Upper lobe of right lung (tissue), 1 donor: Measurements from ENCODE around the gene HSD17B2. TPM values are rescaled to one million over a fixed set of nuclear protein-coding genes. Genes with fewer than 3 reads are reported as not detected.
"Not testable (repeated sequence)": the region's sequence is repeated elsewhere in the genome, so short reads cannot be mapped to it uniquely, and the experiment has no call there.

Source experiments
- ATAC-seq: fragments of 200-7000 bp; cut with Tn5 transposase; one replicate; pipeline ENCODE4 v1.9.1; 2020; ENCODE audit warnings: mild to moderate bottlenecking, moderate library complexity
- DNase-seq: peaks from one replicate; pipeline ENCODE4 v3.0.0-alpha.2; 2020
- H3K27ac ChIP-seq: fragments of 200-600 bp; one replicate; pipeline ENCODE4 v1.8.0; 2022
- H3K27me3 ChIP-seq: fragments of 200-600 bp; one replicate; pipeline ENCODE4 v1.8.0; 2022; ENCODE audit warnings: mild to moderate bottlenecking
- H3K36me3 ChIP-seq: fragments of 200-600 bp; one replicate; pipeline ENCODE4 v1.8.0; 2022
- H3K4me1 ChIP-seq: fragments of 200-600 bp; one replicate; pipeline ENCODE4 v1.8.0; 2022
- H3K4me3 ChIP-seq: fragments of 200-600 bp; one replicate; pipeline ENCODE4 v1.8.0; 2022; ENCODE audit warnings: mild to moderate bottlenecking
- H3K9me3 ChIP-seq: fragments of 200-600 bp; one replicate; pipeline ENCODE4 v1.8.0; 2022
- intact Hi-C: fragments of 100-400 bp; cut with DNase I; formaldehyde crosslinking; loops from one replicate; pipeline ENCODE4 v1.11.0; 2022
- total RNA-seq: library from RNA; stranded (reverse); fragmentation: NEBNext Ultra II Directional; extraction: Animal tissue kit (Norgen Biotek cat#: 25700); gene quantifications from one replicate; pipeline ENCODE4 v1.2.1, GENCODE V29; 2021
- TF ChIP-seq, protein P1 (sequence below): fragments of 200-600 bp; IDR thresholded peaks from one replicate; pipeline ENCODE4 v1.8.0; 2022; ENCODE audit warnings: antibody characterized with exemption
- donor health status: DM: no; HTN: yes; CAD: no; lungs with severe emphysema.

HSD17B2 gene
- total RNA-seq, 1 donor from 2014 or later: 3.1 TPM

DNA sequence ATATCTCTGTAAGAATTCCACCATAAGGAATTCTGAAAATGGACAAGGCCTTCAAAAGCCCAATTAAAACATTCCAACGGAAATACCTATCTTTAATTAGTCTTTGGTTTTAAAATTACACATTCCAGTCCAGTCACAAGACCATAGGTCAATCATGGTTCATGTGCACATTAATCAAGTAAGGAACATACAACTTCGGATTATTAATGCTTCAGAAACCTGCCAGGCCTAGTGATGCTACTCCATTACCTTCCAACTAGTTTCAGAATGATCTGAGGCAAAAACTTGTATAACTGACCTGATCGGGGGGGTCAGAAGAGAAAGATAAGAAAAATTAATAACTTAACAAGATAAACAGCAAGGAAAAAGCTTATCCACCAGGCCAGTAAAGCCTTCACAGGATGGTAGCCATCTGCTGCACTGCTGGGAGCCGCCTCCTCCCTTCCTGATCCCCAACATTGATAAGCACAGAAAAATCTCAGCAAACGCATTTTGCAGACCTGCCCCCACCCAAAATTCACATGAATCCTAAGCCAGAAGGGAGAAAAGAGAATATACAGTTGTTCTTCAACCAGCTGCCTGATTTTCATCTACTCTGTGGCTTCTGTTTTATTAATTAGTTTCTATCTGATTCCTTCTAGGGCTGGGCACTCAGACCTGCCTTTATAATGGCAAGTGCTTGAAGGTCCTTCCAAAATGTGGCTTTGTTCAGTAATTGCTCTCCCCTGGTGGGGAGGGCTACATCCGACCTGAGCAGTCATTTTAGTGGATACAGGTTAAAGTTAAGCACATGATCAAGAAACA is 29.8 kb upstream of the HSD17B2 start:
- intact Hi-C loops: no loop called here
- no peak for ATAC-seq
- Histone ChIP-seq H3K27me3 (no peaks in the 10 kb centered on the region), H3K36me3 (no peaks in the 10 kb centered on the region), H3K4me3 (no peak overlapping the region), H3K27ac (peak overlapping the region; percentile 27), H3K9me3 (peaks cover 7% of the 10 kb centered on the region), H3K4me1 (no peaks in the 10 kb centered on the region)
- TF ChIP-seq, protein P1, sequence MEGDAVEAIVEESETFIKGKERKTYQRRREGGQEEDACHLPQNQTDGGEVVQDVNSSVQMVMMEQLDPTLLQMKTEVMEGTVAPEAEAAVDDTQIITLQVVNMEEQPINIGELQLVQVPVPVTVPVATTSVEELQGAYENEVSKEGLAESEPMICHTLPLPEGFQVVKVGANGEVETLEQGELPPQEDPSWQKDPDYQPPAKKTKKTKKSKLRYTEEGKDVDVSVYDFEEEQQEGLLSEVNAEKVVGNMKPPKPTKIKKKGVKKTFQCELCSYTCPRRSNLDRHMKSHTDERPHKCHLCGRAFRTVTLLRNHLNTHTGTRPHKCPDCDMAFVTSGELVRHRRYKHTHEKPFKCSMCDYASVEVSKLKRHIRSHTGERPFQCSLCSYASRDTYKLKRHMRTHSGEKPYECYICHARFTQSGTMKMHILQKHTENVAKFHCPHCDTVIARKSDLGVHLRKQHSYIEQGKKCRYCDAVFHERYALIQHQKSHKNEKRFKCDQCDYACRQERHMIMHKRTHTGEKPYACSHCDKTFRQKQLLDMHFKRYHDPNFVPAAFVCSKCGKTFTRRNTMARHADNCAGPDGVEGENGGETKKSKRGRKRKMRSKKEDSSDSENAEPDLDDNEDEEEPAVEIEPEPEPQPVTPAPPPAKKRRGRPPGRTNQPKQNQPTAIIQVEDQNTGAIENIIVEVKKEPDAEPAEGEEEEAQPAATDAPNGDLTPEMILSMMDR: no peak
- no peak for DNase-seq

DNA sequence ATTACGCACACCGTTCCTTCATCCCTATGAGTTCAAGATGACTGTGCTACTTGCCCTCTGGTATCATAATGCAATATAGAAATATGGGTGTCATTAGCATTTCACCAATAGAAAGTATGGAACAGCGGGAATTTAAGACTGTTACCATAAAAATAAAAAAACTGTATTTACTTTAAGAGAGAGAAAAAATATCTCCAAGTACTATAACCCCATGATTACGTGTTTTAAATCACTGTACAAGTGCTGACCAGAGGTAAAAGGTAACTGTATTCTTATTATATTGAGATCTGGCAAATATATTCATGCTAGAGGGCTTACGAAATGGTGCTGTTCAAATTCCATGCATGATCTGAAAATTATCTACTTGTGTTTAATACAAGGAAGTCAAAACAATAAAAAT is 29.0 kb upstream of the HSD17B2 start:
- no peak for ATAC-seq
- TF ChIP-seq, protein P1: no peak
- Histone ChIP-seq H3K4me1 (no peaks in the 10 kb centered on the region), H3K27ac (no peak overlapping the region), H3K27me3 (no peaks in the 10 kb centered on the region), H3K9me3 (peaks cover 7% of the 10 kb centered on the region), H3K36me3 (no peaks in the 10 kb centered on the region), H3K4me3 (no peak overlapping the region)
- DNase-seq: no peak
- intact Hi-C loops: no loop called here

DNA sequence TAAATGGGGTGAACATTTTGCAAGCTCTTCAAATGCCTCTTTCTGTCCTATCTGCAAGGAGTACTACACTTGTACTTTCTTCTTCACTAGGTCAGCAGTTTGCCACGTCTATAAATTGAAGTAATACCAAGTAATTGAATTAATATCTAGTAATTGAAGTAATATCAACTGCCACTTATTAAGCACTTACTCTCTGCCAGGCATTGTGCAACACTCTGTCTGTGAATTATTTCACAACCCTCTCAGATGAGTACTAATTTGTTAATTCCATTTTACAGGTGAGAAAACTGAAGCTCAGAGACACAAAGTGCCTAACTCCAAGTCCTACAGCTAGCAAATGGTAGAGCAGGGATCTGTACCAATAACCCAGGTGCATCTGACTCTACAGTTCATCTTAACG is 27.9 kb upstream of the HSD17B2 start:
- no peak overlapping the region for H3K27ac ChIP-seq
- ATAC-seq: no peak
- no peaks in the 10 kb centered on the region for H3K27me3 ChIP-seq
- intact Hi-C loops: no loop called here
- peaks cover 7% of the 10 kb centered on the region for H3K9me3 ChIP-seq
- no peak overlapping the region for H3K4me3 ChIP-seq
- TF ChIP-seq, protein P1: no peak
- H3K4me1 ChIP-seq: no peaks in the 10 kb centered on the region
- DNase-seq: no peak
- no peaks in the 10 kb centered on the region for H3K36me3 ChIP-seq

DNA sequence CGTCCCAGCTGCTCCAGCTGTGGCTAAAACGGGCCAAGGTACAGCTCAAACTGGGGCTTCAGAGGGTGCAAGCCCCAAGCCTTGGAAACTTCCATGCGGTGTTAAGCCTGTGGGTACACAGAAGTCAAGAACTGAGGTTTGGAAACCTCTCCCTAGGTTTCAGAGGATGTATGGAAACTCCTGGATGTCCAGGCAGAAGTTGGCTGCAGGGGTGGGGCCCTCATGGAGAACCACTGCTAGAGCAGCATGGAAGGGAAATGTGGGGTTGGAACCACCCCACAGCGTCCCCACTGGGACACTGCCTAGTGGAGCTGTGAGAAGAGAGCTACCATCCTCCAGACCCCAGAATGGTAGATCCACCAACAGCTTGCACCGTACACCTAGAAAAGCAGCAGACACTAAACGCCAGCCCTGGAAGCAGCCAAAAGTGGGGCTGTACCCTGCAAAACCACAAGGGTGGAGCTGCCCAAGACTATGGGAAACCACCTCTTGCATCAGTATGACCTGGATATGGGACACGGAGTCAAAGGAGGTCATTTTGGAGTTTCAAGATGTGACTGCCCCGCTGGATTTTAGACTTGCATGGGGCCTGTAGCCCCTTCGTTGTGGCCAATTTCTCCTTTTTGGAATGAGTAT is 26.0 kb upstream of the HSD17B2 start:
- Histone ChIP-seq H3K9me3 (peaks cover 7% of the 10 kb centered on the region), H3K27me3 (no peaks in the 10 kb centered on the region), H3K36me3 (no peaks in the 10 kb centered on the region), H3K27ac (no peak overlapping the region), H3K4me1 (no peaks in the 10 kb centered on the region), H3K4me3 (no peak overlapping the region)
- intact Hi-C loops: no loop called here
- ATAC-seq: no peak
- DNase-seq: no peak
- TF ChIP-seq, protein P1: no peak

DNA sequence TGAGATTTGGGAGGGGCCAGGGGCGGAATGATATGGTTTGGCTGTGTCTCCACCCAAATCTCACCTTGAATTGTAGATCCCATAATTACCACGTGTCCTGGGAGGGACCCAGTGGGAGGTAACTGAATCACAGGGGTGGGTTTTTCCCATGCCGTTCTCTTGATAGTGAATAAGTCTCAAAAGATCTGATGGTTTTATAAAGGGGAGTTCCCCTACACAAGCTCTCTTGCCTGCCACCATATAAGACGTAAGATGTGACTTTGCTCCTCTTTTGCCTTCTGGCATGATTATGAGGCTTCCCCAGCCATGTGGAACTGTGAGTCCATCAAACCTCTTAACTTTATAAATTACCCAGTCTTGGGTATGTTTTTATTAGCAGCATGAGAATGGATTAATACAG is 25.3 kb upstream of the HSD17B2 start:
- DNase-seq, intact Hi-C loops, ATAC-seq, H3K9me3 ChIP-seq, H3K4me1 ChIP-seq, H3K27me3 ChIP-seq, H3K4me3 ChIP-seq, H3K27ac ChIP-seq, H3K36me3 ChIP-seq: not testable (repeated sequence)

DNA sequence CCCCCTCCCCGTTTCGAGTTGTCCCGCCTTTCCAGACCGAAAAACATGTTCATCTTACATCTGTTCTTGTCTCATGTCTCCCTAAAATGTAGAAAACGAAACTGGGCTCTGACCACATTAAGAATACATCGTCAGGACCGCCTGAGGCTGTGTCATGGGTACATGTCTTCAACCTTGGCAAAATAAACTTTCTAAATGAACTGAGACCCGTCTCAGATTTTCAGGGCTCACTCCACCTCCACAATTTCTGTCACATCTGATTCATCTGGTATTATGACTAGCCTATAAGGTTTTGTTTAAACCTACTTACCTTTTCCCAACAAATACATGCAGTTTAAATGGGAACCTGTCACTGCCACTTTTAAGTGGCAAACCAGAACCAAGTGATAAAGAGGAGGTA is 24.4 kb upstream of the HSD17B2 start:
- H3K27ac ChIP-seq: peak overlapping the region; percentile 25
- DNase-seq (no peak), ATAC-seq (no peak)
- H3K4me3 ChIP-seq: peak overlapping the region; percentile 52
- TF ChIP-seq, protein P1: no peak
- no peaks in the 10 kb centered on the region for H3K4me1 ChIP-seq
- H3K36me3 ChIP-seq: no peaks in the 10 kb centered on the region
- intact Hi-C loops: no loop called here
- peaks cover 7% of the 10 kb centered on the region for H3K9me3 ChIP-seq
- no peaks in the 10 kb centered on the region for H3K27me3 ChIP-seq
